IgD-negative memory B cell (primary cell): ENCODE measurements around the gene TMEM151B. TPM values are rescaled to one million over a fixed set of nuclear protein-coding genes. Genes with fewer than 3 reads are reported as not detected.
"Not testable (repeated sequence)": the region's sequence is repeated elsewhere in the genome, so short reads cannot be mapped to it uniquely, and the experiment has no call there.

Source experiments
- H3K27ac Mint-ChIP-seq, 3 donors: one replicate each; pipeline ENCODE4 v1.8.0; 2020 to 2022; ENCODE audit warnings: mild to moderate bottlenecking in 3 of 3, mixed read lengths in 3 of 3, moderate library complexity in 1 of 3
- H3K27me3 Mint-ChIP-seq: one replicate; pipeline ENCODE4 v1.8.0; 2021; ENCODE audit warnings: mixed read lengths
- H3K36me3 Mint-ChIP-seq: one replicate; pipeline ENCODE4 v1.8.0; 2020; ENCODE audit warnings: mild to moderate bottlenecking, mixed read lengths
- H3K4me1 Mint-ChIP-seq, 3 donors: one replicate each; pipeline ENCODE4 v1.8.0; 2020 to 2022; ENCODE audit warnings: mixed read lengths in 3 of 3, mild to moderate bottlenecking in 1 of 3
- H3K4me3 Mint-ChIP-seq, 4 donors: one replicate each; pipeline ENCODE4 v1.8.0; 2020 to 2022; ENCODE audit warnings: mild to moderate bottlenecking in 4 of 4, mixed read lengths in 4 of 4, moderate library complexity in 3 of 4
- H3K9me3 Mint-ChIP-seq, 3 donors: one replicate each; pipeline ENCODE4 v1.8.0; 2020 to 2021; ENCODE audit warnings: mixed read lengths in 3 of 3, mild to moderate bottlenecking in 1 of 3
- polyA plus RNA-seq: library from polyadenylated mRNA; unstranded; fragments of 300-500 nt; fragmentation: Illumina TruSeq; gene quantifications from one replicate; pipeline ENCODE4 v1.2.3, GENCODE V29; 2021

The TMEM151B gene
- polyA plus RNA-seq, 1 donor from 2014 or later = not detected

DNA sequence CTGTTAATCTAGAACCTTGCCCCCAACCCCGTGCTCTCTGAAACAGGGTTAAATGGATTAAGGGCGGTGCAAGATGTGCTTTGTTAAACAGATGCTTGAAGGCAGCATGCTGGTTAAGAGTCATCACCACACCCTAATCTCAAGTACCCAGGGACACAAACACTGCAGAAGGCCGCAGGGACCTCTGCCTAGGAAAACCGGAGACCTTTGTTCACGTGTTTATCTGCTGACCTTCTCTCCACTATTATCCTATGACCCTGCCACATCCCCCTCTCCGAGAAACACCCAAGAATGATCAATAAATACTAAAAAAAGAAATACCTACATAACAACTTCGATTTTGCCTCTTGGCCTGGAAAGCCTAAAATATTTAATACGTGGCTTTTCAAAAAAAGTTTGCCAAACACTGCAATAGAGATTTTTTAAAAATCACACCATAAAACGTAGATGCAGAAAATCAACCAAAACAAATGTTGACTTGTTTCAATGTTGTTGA is 46.9 kb downstream of the TMEM151B start:
- H3K4me1 Mint-ChIP-seq, H3K9me3 Mint-ChIP-seq, H3K36me3 Mint-ChIP-seq, H3K27ac Mint-ChIP-seq, H3K4me3 Mint-ChIP-seq: not testable (repeated sequence)
- peaks cover 24% of the 10 kb centered on the region for H3K27me3 Mint-ChIP-seq

DNA sequence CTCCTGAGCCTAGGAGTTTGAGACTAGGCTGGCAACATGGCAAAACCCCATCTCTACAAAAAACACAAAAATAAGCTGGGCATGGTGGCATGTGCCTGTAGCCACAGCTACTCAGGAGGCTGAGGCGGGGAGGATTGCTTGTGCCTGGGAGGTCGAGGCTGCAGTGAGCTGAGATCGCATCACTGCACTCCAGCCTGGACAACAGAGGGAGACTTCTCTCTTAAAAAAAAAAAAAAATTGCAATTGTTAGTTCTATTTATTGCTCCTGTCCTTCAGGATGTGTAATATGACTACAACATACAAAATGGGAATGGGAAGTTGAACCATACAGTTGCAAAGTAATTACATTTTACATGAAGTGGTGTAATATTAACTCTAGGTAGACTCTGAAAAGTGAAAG is 51.0 kb downstream of the TMEM151B start:
- peaks cover 2% of the 10 kb centered on the region for H3K36me3 Mint-ChIP-seq
- H3K4me3 Mint-ChIP-seq = no peak overlapping the region
- no peaks in the 10 kb centered on the region for H3K9me3 Mint-ChIP-seq
- H3K4me1 Mint-ChIP-seq = no peaks in the 10 kb centered on the region
- no peak overlapping the region for H3K27ac Mint-ChIP-seq
- H3K27me3 Mint-ChIP-seq = peaks cover 24% of the 10 kb centered on the region

DNA sequence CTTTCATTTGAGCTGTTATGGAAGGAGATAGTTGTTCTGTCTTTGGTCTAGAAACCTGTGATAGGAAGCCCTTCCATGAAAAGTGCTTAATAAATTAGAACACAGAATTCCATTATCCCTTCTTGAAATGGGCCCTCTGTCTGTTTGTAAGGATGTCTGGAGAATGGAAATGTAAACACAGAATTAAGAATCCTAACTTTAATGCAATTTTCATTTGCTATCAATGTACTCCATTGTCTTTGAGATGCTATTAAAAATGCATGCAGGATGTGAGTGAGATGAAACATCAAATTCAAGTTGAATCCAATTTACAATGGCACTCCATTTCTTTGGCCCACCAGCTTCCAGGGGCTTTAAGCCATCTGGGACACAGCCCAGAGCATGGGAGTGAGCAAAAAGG is 56.8 kb downstream of the TMEM151B start:
- peaks cover 10% of the 10 kb centered on the region for H3K27me3 Mint-ChIP-seq
- no peak overlapping the region for H3K27ac Mint-ChIP-seq
- no peaks in the 10 kb centered on the region for H3K36me3 Mint-ChIP-seq
- H3K4me1 Mint-ChIP-seq = no peaks in the 10 kb centered on the region
- H3K4me3 Mint-ChIP-seq = no peak overlapping the region
- H3K9me3 Mint-ChIP-seq = no peaks in the 10 kb centered on the region

DNA sequence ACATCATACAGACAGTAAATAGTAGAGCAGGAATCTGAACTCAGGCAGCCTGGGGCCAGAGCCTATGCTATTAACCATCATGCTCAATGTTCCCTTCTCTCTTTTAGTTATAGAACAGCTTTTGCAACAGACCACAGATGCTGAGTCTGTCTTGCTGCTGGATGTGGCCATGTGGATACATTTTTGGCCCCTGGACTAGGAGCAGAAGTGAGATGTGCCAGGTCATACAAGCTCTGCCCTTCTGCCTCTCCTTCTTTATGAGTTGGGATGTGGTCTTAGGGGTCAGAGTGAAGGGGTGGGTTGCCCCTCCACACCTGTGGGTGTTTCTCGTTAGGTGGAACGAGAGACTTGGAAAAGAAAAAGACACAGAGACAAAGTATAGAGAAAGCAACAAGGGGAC is 57.5 kb downstream of the TMEM151B start:
- H3K27ac Mint-ChIP-seq = no peak overlapping the region
- no peak overlapping the region for H3K4me3 Mint-ChIP-seq
- H3K4me1 Mint-ChIP-seq = no peaks in the 10 kb centered on the region
- peaks cover 14% of the 10 kb centered on the region for H3K27me3 Mint-ChIP-seq
- H3K9me3 Mint-ChIP-seq = no peaks in the 10 kb centered on the region
- H3K36me3 Mint-ChIP-seq = no peaks in the 10 kb centered on the region

DNA sequence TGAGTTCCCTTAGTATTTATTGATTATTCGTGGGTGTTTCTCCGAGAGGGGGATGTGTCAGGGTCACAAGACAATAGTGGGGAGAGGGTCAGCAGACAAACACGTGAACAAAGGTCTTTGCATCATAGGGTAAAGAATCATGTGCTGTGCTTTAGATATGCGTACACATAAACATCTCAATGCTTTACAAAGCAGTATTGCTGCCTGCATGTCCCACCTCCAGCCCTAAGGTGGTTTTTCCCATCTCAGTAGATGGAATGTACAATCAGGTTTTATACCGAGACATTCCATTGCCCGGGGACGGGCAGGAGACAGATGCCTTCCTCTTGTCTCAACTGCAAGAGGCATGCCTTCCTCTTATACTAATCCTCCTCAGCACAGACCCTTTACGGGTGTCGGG is 58.0 kb downstream of the TMEM151B start:
- H3K27me3 Mint-ChIP-seq = peaks cover 14% of the 10 kb centered on the region
- not testable (repeated sequence) for H3K4me3 Mint-ChIP-seq, H3K27ac Mint-ChIP-seq, H3K4me1 Mint-ChIP-seq, H3K36me3 Mint-ChIP-seq, H3K9me3 Mint-ChIP-seq

DNA sequence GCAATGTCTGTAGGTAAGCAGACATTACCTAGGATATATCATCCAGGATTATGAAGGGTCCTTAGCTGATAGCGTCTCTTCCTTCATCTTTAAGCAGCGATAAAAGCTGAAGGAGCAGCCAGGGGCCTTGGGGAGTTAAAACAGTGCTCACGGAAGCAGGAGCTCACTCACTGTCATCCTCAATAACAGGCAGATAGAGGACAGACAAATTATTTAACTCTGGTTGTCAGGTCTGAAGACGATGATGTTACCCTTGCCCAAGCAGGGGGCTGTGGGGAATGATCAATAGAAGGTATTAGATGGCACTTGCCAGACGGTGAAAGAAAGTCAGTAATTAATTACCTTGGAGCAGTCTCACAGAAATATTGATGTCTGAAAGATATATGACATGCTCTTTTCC is 59.6 kb downstream of the TMEM151B start:
- Mint-ChIP-seq H3K9me3 (no peaks in the 10 kb centered on the region), H3K36me3 (no peaks in the 10 kb centered on the region), H3K4me3 (no peak overlapping the region), H3K27me3 (peaks cover 14% of the 10 kb centered on the region), H3K27ac (no peak overlapping the region), H3K4me1 (no peaks in the 10 kb centered on the region)

DNA sequence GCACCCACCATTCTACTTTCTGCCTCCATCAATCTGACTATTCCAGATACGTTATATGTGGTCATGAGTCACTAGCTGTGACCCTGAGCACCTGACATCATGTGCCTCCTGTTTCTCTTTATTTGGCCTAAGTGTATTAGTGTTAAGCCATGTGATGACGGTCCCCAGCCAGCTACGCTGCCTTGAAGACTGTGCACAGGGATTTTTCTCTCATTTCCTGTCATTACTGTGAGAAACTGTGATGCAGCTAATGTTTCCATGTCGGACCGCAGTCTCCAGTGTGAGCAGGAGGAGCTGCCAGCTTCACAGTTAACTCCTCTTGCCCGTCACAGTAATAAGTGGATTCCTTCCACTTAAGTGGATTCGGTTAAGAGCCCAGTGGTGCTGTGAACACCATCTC is 62.3 kb downstream of the TMEM151B start:
- peaks cover 14% of the 10 kb centered on the region for H3K27me3 Mint-ChIP-seq
- no peaks in the 10 kb centered on the region for H3K9me3 Mint-ChIP-seq
- H3K27ac Mint-ChIP-seq = no peak overlapping the region
- H3K4me3 Mint-ChIP-seq = no peak overlapping the region
- no peaks in the 10 kb centered on the region for H3K36me3 Mint-ChIP-seq
- peaks cover 0 to 1% (median 0%) of the 10 kb centered on the region in 3 donors for H3K4me1 Mint-ChIP-seq

DNA sequence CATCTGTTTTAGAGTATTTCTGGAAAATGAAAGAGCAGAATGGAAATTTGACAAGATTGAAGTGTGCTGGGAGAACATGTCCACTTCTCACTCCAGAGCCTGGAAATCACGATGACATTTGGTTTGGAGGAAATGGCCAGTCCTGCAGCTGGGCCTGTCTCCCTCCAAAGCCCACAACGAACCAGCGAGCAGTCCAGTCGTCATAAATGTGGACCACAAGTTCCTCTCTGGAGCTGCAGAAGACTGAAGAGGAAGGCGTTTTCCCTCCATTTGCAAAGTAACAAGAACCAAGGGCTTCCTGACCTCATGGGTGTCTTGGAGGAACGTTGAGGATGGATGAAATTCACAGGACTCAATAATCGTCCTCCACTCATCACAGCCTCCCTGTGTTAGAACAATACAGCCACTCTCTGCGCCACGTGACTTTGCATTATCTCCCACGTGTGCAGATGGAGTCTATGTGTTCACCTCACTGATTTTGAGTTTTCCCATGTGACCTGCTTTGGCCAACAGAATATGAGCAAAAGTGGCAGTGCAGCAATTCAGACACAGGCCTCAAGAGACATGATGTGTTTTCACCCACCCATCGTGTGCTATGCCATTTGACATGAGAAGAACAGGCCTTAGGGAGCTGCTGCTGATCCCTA is 63.1 kb downstream of the TMEM151B start:
- H3K27me3 Mint-ChIP-seq = peaks cover 14% of the 10 kb centered on the region
- H3K4me3 Mint-ChIP-seq = no peak overlapping the region
- peaks cover 0 to 2% (median 0%) of the 10 kb centered on the region in 3 donors for H3K4me1 Mint-ChIP-seq
- no peaks in the 10 kb centered on the region for H3K36me3 Mint-ChIP-seq
- H3K27ac Mint-ChIP-seq = peak overlapping the region in 1 of 3 donors; percentile 47
- no peaks in the 10 kb centered on the region for H3K9me3 Mint-ChIP-seq

DNA sequence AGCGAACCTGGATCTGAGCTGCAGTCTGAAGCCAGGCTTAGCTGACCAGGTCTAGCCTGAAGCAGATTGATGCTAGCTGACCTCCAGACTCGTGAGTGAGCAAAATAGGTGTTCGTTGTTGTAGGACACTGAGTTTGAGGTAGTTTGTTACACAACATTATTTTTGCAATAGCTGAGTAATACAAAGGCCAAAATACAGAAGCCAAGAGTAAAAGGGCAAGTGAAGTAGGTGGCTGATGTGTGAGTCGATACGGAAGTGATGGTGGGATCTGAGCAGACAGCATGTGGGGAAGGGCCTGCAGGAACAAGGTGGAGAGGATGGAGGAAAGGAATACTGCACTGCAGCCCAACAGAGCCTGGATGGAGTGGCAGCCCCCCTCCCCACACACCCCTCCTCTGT is 63.7 kb downstream of the TMEM151B start:
- Mint-ChIP-seq H3K36me3 (no peaks in the 10 kb centered on the region), H3K27ac (no peak overlapping the region), H3K9me3 (no peaks in the 10 kb centered on the region), H3K4me1 (peaks cover 0 to 3% (median 0%) of the 10 kb centered on the region in 3 donors), H3K4me3 (no peak overlapping the region), H3K27me3 (peaks cover 14% of the 10 kb centered on the region)

DNA sequence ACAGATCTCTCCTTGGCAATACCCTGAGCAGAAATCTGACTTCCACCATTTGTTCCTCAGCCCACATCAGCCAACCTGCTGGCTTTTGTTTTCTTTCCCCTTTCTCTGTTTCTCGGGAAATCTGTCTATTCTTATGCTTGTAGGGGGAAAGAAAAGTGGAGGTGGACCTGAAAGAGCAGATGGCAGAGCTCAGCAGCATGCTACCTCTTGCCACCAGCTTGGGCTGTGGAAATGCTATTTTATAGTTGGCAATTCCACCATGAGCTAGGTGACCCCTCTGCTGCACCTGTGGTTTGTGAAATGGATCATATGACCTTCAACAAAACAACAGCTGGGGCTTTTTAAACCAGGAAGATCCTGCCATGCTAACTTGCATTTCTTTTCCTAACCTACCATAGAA is 65.4 kb downstream of the TMEM151B start:
- Mint-ChIP-seq H3K36me3 (no peaks in the 10 kb centered on the region), H3K4me1 (peaks cover 0 to 3% (median 0%) of the 10 kb centered on the region in 3 donors), H3K27ac (no peak overlapping the region), H3K27me3 (peaks cover 7% of the 10 kb centered on the region), H3K4me3 (no peak overlapping the region), H3K9me3 (no peaks in the 10 kb centered on the region)

DNA sequence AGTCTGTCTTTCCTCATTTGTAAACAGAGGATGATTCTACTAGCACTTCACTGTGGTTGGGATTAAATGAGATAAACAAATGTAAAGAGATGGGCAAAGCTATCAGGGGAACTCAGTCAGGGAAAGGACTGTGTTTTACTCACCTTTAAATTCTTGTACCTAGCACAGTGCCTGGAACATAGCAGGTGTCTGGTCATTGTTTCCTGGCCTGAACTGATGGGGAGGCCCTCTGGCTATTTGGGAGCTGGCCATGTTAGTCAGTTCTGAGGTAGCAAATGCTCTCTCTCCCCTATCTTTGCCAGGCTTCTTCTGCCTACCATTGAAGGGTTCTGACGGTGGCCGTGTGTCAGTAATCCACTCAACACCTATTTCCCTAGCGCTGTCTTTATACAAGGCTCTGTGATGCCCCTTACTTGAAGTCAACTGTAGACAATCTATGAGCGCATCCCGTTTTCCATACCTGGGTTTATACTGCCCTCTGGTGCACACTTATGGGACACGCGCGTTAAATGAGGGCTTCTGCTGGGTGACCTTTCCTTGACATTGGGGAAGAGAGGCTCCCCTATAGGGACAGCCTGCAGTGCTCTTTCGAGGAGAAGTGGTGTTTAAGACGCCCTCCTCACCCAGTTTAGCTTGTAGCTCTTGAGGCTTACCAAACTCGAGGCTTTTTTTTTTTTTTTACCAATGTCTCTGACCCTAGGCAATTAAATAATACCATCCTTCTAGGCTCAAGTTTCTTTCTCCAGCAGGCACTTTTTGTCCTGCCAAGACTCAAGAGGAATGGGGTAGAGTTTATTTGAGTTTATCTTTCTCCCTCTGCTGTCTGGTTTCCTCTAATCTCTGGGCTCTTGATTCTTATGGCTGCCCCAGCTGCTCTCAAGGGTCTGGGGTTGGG is 68.2 kb downstream of the TMEM151B start:
- no peak overlapping the region for H3K4me3 Mint-ChIP-seq
- H3K27me3 Mint-ChIP-seq = peaks cover 5% of the 10 kb centered on the region
- H3K9me3 Mint-ChIP-seq = no peaks in the 10 kb centered on the region
- H3K36me3 Mint-ChIP-seq = no peaks in the 10 kb centered on the region
- no peak overlapping the region for H3K27ac Mint-ChIP-seq
- peaks cover 0 to 3% (median 2%) of the 10 kb centered on the region in 3 donors for H3K4me1 Mint-ChIP-seq

DNA sequence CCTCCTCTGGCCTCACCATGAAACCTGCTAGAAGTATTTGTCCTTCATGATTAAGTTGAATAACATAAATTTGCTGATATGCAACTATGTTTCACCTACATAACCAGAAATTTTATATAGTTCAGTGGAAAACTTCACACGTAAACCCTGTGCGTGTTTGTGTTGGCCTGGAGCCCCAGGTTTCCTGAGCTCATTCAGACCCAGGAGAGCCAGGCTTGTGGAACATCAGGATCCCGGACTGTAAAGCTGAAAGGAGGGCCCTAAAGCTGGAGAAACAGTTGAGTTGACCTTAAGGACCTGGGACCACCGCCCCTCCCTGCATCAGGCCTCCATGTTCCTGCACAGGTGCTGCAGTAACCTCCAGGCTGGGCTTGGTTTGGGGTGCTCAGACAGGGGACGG is 69.1 kb downstream of the TMEM151B start:
- Mint-ChIP-seq H3K4me1 (peaks cover 0 to 3% (median 2%) of the 10 kb centered on the region in 3 donors), H3K27ac (no peak overlapping the region), H3K9me3 (no peaks in the 10 kb centered on the region), H3K36me3 (no peaks in the 10 kb centered on the region), H3K4me3 (no peak overlapping the region), H3K27me3 (peaks cover 14% of the 10 kb centered on the region)

DNA sequence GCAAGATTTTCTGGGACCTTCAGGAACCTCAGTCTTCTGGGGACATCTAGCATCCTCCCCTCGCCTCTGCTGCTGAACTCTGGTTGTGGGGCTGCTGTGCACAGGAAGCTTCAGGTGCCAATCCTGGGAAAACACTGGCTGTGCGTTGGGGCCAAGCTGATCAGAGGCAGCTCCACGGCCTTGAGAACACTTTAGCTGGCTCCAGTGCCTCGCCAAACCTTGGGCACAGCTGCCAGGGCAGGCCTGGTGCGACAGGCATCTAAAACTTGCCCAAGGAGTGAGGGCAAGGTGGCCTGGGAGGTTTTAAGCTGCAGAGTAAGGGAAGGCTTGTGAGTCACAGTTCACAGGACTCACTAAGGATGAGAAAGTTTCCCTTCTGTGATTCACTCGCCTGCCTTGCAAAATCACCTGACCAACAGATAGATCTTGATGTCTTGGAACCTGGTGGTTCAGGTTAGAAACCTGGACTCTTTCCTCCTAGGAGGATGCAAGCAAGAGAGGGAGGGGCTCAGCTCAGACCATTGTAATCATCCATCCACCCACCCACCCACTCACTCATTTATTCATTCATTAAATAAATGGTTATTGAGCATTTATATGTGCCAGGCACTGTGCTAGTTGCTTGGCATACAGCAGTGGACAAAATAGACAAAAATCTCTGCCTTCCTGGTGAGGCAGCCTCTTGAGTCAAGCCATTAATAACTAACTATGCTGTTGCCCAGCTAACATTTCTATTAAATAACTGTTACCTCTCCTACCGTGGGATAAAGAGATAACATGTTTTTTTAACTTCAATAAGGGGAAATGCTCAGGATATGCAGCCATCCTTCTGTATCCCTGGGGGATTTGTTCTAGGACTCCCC is 69.7 kb downstream of the TMEM151B start:
- Mint-ChIP-seq H3K4me1 (peaks cover 0 to 3% (median 2%) of the 10 kb centered on the region in 3 donors), H3K27ac (no peak overlapping the region), H3K36me3 (no peaks in the 10 kb centered on the region), H3K9me3 (no peaks in the 10 kb centered on the region), H3K4me3 (no peak overlapping the region), H3K27me3 (peaks cover 18% of the 10 kb centered on the region)

DNA sequence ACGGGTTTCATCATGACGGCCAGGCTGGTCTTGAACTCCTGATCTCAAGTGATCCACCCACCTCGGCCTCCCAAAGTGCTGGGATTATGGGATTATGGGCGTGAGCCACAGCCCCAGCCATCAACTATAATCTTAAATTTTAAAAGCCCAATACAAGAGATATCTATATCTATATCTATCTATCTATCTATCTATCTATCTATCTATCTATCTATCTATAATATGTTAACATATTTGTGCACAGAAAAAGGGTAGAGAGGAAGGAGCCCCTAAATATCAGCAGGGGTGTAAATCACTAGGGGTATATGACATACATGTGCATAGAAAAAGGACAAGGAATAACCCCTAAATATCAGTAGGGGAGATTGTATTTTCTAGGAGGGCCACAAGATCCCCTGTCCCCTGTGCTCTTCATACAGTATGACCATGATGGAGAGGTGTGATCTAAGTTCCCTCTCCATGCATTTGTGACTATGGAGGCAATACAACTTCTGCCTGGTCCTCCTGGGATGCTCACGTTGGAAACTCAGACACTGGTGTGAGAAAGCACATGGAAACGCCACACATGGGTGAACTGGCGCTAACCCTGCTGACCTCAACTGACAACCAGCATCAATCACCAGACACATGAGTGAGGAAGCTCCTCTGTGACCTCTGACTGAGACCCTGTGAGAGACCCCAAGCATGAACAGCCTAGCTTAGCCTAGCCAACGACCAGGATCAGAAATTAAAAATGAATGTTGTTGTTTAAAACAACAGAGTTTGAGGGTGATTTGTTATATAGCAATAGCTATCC is 71.0 kb downstream of the TMEM151B start:
- Mint-ChIP-seq H3K4me3 (no peak overlapping the region), H3K27me3 (peaks cover 20% of the 10 kb centered on the region), H3K27ac (no peak overlapping the region), H3K36me3 (no peaks in the 10 kb centered on the region), H3K4me1 (peaks cover 0 to 2% (median 2%) of the 10 kb centered on the region in 3 donors), H3K9me3 (no peaks in the 10 kb centered on the region)
